GM19395 (cell line): Measurements from ENCODE around the gene SMIM13.

Experiments
- ATAC-seq: cut with Tn5 transposase; IDR thresholded peaks from one replicate; pipeline ENCODE4 v1.9.1; 2021; ENCODE audit warnings: mild to moderate bottlenecking, moderate library complexity; ENCODE audit not compliant: unreplicated experiment

SMIM13 gene

DNA sequence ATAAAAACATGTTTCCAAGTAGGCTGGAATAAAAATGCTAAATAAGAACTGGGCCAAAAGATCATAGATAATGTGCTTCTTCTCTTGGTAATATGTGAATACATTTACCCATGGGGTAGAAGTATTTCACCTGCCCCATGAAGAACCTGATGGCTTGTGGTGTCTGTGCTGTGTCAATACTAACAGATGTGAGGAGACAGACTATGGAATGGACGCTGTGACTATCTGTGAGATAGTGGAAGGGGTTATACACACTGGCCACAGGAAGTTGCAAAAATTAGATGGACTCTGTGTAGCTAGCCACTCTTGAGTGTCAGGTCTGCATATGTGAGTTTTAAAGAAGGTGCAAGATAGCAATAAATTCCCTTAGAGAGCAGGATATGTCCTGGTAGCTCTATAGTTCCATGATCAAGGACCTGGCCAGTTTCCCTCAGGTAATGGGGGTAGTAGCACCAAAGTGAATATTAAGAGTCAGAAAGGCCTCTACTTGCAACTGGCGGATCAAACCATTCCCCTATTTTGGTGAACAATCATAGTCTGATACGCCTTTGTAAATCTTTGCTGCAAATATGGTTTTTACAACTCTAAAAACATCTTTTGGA, 90.2 kb downstream of the SMIM13 start:
- no peak for ATAC-seq

DNA sequence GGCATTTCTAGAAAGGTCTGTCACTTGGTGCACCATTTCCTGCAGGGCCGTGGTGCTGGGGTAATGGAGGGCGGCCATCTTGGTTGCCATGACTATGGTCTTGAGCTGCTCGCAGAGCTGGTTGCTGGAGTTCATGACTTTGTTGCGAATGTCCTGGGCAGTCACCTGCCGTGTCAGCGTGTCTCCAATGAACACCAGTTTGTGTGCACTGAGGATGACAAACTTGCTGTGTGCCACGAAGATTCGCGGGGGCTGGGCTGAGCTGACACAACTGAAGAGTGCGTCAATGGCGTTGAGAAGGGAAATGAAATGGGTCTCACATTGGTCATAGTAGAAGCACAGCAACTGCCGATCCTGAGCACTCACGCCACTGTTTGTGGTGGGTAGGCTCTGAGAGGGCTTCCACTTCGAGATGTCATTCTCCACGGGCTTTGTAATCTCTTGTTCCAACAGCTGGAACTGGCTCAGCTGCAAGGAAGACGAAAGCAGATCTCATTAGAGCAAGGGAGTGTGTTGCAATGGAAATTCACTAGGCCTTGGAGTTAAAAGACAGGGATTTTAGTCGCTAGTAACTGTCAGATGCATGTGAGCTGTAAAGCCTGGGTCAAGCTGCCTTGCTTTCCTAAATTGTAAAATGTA, 91.7 kb downstream of the SMIM13 start:
- no peak for ATAC-seq

GRCh38 chr6:11187301-11187700, 93.7 kb downstream of the SMIM13 start:
- no peak for ATAC-seq
